Fibroblast of skin of abdomen (primary cell): ENCODE data around the gene VWA3B.

Experiments used
- DNase-seq: peaks from one replicate; pipeline ENCODE4 v3.0.0-alpha.2; 2013

VWA3B gene

GRCh38 chr2:98341241-98341640, 254.3 kb downstream of the VWA3B start:
- no peak for DNase-seq

GRCh38 chr2:98343285-98343684, 256.3 kb downstream of the VWA3B start:
- no peak for DNase-seq

GRCh38 chr2:98346311-98347236, 259.6 kb downstream of the VWA3B start, which contains the start of gene CNGA3:
Gene CNGA3, plus strand, starts transcription at chr2:98346456. Its CDS starts 23,520 bp downstream, at chr2:98369976.
- DNase-seq: peak; percentile 16

GRCh38 chr2:98347298-98348065, 260.5 kb downstream of the VWA3B start:
- no peak for DNase-seq

GRCh38 chr2:98348066-98348561, 261.1 kb downstream of the VWA3B start:
- DNase-seq: no peak

- DNase-seq: no peak
Observed at GRCh38 chr2:98350411-98350810, 263.4 kb downstream of the VWA3B start.

- DNase-seq: no peak
Observed at GRCh38 chr2:98355881-98356280, 268.9 kb downstream of the VWA3B start.

GRCh38 chr2:98356729-98357128, 269.8 kb downstream of the VWA3B start:
- DNase-seq: no peak

GRCh38 chr2:98357849-98358248, 270.9 kb downstream of the VWA3B start:
- DNase-seq: no peak

- no peak for DNase-seq
Observed at GRCh38 chr2:98359986-98360385, 273.0 kb downstream of the VWA3B start.
